Femur (tissue), 1 donor: ENCODE data around the gene SMU1.
A peak's percentile ranks its signal among the peaks of the same experiment; 100 is the strongest.

Experiments used
- DNase-seq: peaks from one replicate; pipeline ENCODE4 v3.0.0-alpha.2; 2017

SMU1 gene

DNA sequence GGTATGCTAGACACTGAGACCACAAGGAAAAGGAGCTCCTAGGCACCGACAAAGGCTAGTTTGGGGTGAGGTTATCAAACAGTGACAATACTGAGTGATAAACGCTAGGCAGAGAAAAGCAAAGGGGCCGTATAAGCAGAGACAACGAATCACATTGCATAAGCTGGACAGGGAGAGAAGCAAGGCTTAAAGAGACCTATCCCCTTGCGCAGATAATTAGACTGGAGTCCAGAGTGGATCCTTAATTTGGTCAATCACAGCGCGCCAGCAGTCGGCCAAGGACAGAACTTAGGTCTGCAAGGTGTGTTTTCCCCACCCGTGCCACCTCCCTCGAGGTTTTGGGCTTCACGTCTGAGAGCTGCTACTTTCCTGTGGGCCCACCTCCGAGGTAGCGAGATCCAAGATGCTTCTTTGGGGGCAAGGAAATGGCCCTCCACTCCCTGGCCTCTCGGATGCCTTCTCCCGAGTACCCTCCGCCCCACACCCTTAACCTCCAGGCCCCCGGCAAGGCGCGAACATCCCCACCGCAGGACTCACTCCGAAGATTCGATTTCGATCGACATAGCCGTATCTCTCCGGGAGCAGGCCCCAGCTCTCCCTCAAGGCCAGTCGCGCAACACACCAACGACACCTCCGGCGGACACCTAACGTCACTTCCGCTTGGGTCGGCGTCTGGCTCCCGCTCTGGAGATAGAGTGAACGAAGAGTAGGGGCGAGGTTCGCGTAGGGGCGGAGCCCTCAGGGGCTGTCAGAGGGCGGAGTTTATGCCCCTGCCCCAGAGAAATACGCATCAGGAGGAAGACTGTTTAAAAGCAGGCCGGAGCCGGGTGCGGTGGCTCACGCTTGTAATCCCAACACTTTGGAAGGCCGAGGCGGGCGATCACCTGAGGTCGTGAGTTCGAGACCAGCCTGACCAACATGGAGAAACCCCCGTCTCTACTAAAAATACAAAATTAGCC lies at the start of gene SMU1:
SMU1 (minus strand) TSS at position 629 of the 959 bp plus-strand sequence; CDS start at position 563, 66 bp downstream.
- DNase-seq: peak; percentile 99

GRCh38 chr9:33125461-33125860 lies 49.0 kb upstream of the SMU1 start:
- no peak for DNase-seq

DNA sequence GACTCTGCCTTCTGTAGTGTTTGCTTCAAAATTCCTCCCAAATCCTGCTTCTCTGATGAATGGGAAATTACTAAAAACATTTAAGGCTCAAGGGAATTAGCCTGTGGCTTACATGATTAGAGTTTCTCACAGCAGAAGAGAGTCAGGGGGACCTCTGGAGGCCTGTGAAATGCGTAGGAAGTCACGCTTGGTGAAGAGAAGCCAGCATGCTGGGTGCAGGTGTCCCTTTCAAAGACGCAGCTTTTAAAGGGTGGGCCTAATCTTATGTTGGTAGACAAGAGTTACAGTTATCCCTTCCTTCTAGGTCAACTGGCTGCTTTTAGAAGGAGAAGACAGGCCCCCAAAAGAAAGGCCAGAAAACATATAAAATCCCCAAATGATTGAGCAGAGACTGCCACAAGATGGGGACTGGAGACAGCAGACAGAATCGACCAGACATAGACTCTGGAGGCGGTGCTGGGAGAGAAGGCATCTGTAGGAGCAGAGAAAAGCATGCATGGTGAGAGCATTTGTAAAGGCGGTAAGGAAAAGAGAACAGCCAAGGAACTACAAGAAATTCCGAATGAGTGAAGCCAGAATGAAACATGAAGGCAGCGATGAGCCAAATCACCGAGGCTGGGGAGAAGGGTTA lies 48.4 kb upstream of the SMU1 start:
- DNase-seq: peak; percentile 62

- no peak for DNase-seq
Observed at GRCh38 chr9:33124046-33124445, 47.6 kb upstream of the SMU1 start.

GRCh38 chr9:33123407-33124031 lies 47.0 kb upstream of the SMU1 start:
- DNase-seq: no peak

- no peak for DNase-seq
Observed at GRCh38 chr9:33120620-33121019, 44.1 kb upstream of the SMU1 start.

- no peak for DNase-seq
Observed at GRCh38 chr9:33117796-33118195, 41.3 kb upstream of the SMU1 start.

DNA sequence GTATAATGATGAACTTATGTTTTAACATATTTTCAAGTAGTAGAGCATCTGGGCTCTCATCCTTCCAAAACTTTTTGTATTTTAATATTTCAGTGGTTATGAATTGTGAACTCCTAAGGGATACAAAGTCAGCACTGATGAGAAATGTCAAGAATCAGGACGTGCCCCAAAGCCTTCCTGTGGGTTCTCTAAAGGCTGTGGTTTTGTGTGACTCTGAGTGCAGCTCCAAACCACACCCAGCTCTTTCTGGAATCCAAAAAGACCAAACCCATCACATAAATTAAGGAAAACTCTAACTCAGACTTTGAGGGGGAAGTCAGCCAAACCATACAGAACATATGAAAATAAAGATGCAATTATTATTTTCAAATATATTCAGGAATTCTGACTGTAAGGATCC lies 40.8 kb upstream of the SMU1 start:
- DNase-seq: no peak

DNA sequence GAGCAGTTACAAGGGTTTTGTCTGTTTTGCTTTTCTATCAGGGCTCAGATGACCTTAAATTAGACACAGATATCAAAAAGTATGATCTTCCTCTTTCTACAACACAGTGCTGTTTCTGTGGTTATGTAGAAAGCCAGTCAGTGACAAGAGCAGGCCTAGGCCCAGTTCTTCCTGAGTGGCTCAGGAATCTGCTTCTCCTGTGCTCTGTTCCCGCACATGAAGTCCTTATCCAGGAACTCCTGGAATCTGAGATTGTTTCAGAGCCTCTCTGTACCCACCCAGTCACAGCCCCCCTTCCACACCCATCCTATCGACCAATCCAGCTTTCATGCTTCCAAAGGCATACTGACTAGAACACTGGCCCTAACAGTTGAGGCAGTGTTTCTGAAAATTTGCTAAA lies 40.4 kb upstream of the SMU1 start:
- no peak for DNase-seq

- DNase-seq: no peak
Observed at GRCh38 chr9:33114746-33115145, 38.3 kb upstream of the SMU1 start.

GRCh38 chr9:33113799-33114547 lies 37.5 kb upstream of the SMU1 start:
- no peak for DNase-seq

- no peak for DNase-seq
Observed at GRCh38 chr9:33112094-33112493, 35.6 kb upstream of the SMU1 start.

- DNase-seq: no peak
Observed at GRCh38 chr9:33111631-33112030, 35.2 kb upstream of the SMU1 start.

DNA sequence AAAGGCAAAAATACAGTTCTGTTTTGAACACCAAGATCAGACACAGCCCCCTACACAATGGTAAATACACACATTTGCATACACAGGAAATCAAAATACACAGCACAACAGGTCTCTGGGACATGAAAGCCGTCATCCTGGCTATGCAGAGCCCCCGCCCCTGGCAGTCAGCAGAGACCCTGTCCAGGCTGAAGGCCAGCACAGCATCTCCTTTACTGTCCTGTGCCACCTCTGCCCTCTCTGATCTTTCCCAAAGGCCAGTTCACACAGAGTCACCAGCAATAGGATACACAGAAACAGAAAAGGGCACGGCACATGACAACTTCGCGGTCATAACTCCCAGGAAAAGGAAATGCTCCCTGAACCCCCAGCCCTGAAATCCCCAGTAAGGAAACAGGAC lies 34.2 kb upstream of the SMU1 start:
- DNase-seq: no peak

DNA sequence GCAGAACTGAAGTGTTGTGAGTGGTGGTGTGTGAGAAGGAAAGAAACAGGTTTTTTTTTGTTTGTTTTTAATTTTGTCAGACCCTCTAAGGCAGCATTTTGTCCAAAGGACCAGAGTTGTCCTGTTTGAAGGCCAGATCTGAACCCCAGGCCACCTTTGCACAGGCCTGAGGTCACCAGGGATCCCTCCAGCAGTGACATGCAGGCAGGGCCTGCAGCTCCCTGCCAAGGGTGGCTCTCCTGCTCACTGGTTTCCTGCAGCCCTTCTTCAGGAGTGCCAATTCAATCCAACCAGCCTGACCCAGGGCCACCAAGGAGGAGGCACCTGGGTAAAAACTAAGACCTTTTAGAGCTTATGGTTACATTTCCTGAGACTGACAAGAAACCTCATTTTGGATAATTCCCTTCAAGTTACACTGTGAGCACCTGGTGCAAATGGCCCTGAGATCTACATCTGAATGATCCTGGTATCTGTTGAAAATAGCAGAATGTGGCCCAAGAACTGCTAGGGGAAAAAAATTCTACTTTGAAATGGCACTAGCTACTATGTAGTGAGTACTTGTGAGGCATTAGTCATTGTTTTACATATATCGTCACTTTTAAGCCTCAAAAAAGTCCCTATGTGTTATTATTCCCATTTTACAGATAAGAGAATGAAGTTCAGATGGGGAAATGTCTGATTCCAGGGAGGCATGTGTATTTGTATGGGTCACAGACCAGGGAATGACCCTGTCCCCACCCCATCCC lies 33.5 kb upstream of the SMU1 start:
- no peak for DNase-seq

DNA sequence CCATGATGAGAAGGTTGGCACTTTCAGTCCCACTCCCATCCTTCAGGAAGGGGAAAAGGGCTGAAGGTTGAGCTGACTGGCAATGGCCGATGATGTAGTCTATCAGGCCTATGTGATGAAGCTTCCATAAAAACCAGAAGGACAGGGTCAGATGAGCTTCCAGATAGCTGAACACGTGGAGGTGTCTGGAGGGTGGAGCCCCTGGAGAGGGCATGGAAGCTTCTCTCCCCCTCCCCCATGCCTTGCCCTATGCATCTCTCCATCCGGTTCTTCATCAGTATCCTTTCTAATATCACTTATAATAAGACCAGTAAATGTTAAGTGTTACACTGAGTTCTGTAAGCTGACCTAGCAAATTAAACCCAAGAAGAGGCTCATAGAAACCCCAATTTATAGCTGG lies 32.6 kb upstream of the SMU1 start:
- DNase-seq: no peak

GRCh38 chr9:33108472-33108871 lies 32.0 kb upstream of the SMU1 start:
- DNase-seq: no peak

- no peak for DNase-seq
Observed at GRCh38 chr9:33107762-33108161, 31.3 kb upstream of the SMU1 start.

GRCh38 chr9:33106827-33107621 lies 30.6 kb upstream of the SMU1 start:
- DNase-seq: peak; percentile 87

- no peak for DNase-seq
Observed at GRCh38 chr9:33106372-33106771, 29.9 kb upstream of the SMU1 start.

DNA sequence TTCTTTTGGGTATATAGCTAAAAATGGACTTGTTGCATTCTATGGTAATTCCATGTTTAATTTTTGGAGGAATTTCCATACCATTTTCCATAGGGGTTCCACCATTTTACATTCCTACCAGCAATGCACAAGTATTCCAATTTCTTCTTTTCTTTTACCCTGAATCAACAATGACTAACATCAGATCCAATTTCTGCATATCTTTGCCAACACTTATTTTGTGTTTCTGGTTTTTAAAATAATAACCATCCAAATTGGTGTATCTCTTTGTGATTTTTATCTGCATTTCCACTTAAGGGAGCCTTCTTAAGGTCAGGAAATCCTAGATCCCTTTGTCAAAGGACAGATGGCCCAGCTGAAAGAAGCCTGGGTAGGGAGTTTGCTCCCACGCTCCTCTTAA lies 29.5 kb upstream of the SMU1 start:
- no peak for DNase-seq
